MM.1S (cell line): ENCODE measurements around the gene RIN2.
"Not testable (repeated sequence)": the region's sequence is repeated elsewhere in the genome, so short reads cannot be mapped to it uniquely, and the experiment has no call there.

ENCODE experiments used
- DNase-seq: peaks from one replicate; pipeline ENCODE4 v3.0.0-alpha.2; 2015
- H2AFZ ChIP-seq: fragments of 300-600 bp; sonication (generic); 2 replicates; pipeline ENCODE4 v1.6.0; 2016; ENCODE audit warnings: antibody characterized with exemption, low read length
- H3F3A ChIP-seq: fragments of 300-600 bp; sonication (generic); 2 replicates; pipeline ENCODE4 v1.6.1; 2016; ENCODE audit warnings: mild to moderate bottlenecking, antibody characterized with exemption, low read length, moderate library complexity, mixed read lengths; ENCODE audit not compliant: insufficient read depth
- H3K27ac ChIP-seq: fragments of 300-600 bp; sonication (generic); 2 replicates; pipeline ENCODE4 v1.5.1; 2016; ENCODE audit warnings: mild to moderate bottlenecking, low read length
- H3K27me3 ChIP-seq: fragments of 300-600 bp; sonication (generic); replicated peaks from 2 replicates; pipeline ENCODE4 v1.6.0; 2016; ENCODE audit warnings: low read length; ENCODE audit not compliant: insufficient read depth
- H3K36me3 ChIP-seq: fragments of 300-600 bp; sonication (generic); replicated peaks from 2 replicates; pipeline ENCODE4 v1.6.1; 2016; ENCODE audit warnings: mild to moderate bottlenecking, low read length, mixed read lengths; ENCODE audit not compliant: insufficient read depth
- H3K4me1 ChIP-seq: fragments of 300-600 bp; sonication (generic); 2 replicates; pipeline ENCODE4 v1.6.1; 2016; ENCODE audit warnings: low read length, mixed read lengths
- H3K4me2 ChIP-seq: fragments of 300-600 bp; sonication (generic); 2 replicates; pipeline ENCODE4 v1.6.0; 2016; ENCODE audit warnings: low read depth, low read length
- H3K4me3 ChIP-seq: fragments of 300-600 bp; sonication (generic); 2 replicates; pipeline ENCODE4 v1.5.1; 2016; ENCODE audit warnings: low read length, mixed read lengths
- H3K79me2 ChIP-seq: fragments of 300-600 bp; sonication (generic); 2 replicates; pipeline ENCODE4 v1.6.1; 2016; ENCODE audit warnings: mixed run types, low read length, mixed read lengths
- H3K9ac ChIP-seq: fragments of 300-600 bp; sonication (generic); 2 replicates; pipeline ENCODE4 v1.6.1; 2016; ENCODE audit warnings: low read length, mixed read lengths
- H3K9me2 ChIP-seq: fragments of 300-600 bp; sonication (generic); replicated peaks from 2 replicates; pipeline ENCODE4 v1.6.1; 2016; ENCODE audit warnings: mild to moderate bottlenecking, low read length, mixed read lengths; ENCODE audit not compliant: insufficient read depth
- H3K9me3 ChIP-seq: fragments of 300-600 bp; sonication (generic); replicated peaks from 2 replicates; pipeline ENCODE4 v1.6.1; 2016; ENCODE audit warnings: mild to moderate bottlenecking, low read length, mixed read lengths; ENCODE audit not compliant: insufficient read depth
- H4K20me1 ChIP-seq: fragments of 300-600 bp; sonication (generic); 2 replicates; pipeline ENCODE4 v1.6.1; 2016; ENCODE audit warnings: mild to moderate bottlenecking, low read length, moderate library complexity, mixed read lengths; ENCODE audit not compliant: insufficient read depth
- EZH2 ChIP-seq: fragments of 300-600 bp; sonication (generic); optimal IDR thresholded peaks from 2 replicates; pipeline ENCODE3; 2017; ENCODE audit warnings: low read depth, mild to moderate bottlenecking, antibody characterized with exemption, low read length, mixed read lengths
- EZH2phosphoT487 ChIP-seq: fragments of 300-600 bp; sonication (generic); IDR thresholded peaks from 2 replicates; pipeline ENCODE4 v1.6.1; 2018; ENCODE audit warnings: antibody characterized with exemption, low read length
- TF ChIP-seq, protein P1 (sequence below): fragments of 300-600 bp; sonication (generic); IDR thresholded peaks from 2 replicates; pipeline ENCODE4 v1.5.1; 2016; ENCODE audit warnings: antibody characterized with exemption, low read length, mixed read lengths

RIN2 gene

GRCh38 chr20:19802492-19803158 is 44.6 kb downstream of the RIN2 start:
- Histone ChIP-seq H3K9me3 (no peaks in the 10 kb centered on the region), H3K9ac (no peak overlapping the region), H3K4me2 (peak overlapping the region; percentile 35; the same call in 1 of the 2 replicates), H3K27ac (no peak overlapping the region), H2AFZ (peak overlapping the region; percentile 41), H3F3A (0 out of 2 replicates have a peak, but pooled peaks cover 4% of the 10 kb centered on the region), H3K27me3 (no peaks in the 10 kb centered on the region), H3K36me3 (no peaks in the 10 kb centered on the region), H3K4me1 (peaks cover 5% of the 10 kb centered on the region; the same call in 1 of the 2 replicates), H4K20me1 (no peaks in the 10 kb centered on the region), H3K79me2 (no peaks in the 10 kb centered on the region), H3K9me2 (no peaks in the 10 kb centered on the region), H3K4me3 (no peak overlapping the region; the same call in 1 of the 2 replicates)
- peak; percentile 72 for DNase-seq
- TF ChIP-seq, protein P1, sequence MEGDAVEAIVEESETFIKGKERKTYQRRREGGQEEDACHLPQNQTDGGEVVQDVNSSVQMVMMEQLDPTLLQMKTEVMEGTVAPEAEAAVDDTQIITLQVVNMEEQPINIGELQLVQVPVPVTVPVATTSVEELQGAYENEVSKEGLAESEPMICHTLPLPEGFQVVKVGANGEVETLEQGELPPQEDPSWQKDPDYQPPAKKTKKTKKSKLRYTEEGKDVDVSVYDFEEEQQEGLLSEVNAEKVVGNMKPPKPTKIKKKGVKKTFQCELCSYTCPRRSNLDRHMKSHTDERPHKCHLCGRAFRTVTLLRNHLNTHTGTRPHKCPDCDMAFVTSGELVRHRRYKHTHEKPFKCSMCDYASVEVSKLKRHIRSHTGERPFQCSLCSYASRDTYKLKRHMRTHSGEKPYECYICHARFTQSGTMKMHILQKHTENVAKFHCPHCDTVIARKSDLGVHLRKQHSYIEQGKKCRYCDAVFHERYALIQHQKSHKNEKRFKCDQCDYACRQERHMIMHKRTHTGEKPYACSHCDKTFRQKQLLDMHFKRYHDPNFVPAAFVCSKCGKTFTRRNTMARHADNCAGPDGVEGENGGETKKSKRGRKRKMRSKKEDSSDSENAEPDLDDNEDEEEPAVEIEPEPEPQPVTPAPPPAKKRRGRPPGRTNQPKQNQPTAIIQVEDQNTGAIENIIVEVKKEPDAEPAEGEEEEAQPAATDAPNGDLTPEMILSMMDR = peak; percentile 86
- TF ChIP-seq EZH2 (no peak), EZH2phosphoT487 (no peak)

DNA sequence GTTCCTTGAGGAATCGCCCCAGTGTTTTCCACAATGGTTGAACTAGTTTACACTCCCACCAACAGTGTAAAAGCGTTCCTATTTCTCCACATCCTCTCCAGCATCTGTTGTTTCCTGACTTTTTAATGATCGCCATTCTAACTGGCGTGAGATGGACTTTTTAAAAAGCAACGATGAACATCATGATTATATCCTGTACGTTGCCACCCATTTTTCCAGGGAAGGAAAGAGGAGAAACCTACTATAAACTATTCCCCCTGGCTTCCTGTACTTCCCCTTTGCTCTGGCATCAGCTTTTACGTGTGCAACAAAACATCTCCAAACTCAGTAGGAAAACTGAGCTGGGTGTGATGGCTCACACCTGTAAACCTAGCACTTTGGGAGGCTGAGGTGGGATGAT is 48.2 kb downstream of the RIN2 start:
- H3F3A ChIP-seq, H3K9me3 ChIP-seq, H3K36me3 ChIP-seq, H3K9ac ChIP-seq, H3K4me2 ChIP-seq, H3K79me2 ChIP-seq, DNase-seq, H2AFZ ChIP-seq, H3K4me1 ChIP-seq, H4K20me1 ChIP-seq, H3K27ac ChIP-seq, H3K9me2 ChIP-seq, H3K27me3 ChIP-seq, H3K4me3 ChIP-seq: not testable (repeated sequence)

- H3K27me3 ChIP-seq = no peaks in the 10 kb centered on the region
- H3K9me2 ChIP-seq = no peaks in the 10 kb centered on the region
- no peaks in the 10 kb centered on the region for H3K79me2 ChIP-seq
- H3K4me2 ChIP-seq = no peak overlapping the region
- H3F3A ChIP-seq = 0 out of 2 replicates have a peak, but pooled peaks cover 4% of the 10 kb centered on the region
- H3K27ac ChIP-seq = no peak overlapping the region
- H3K9me3 ChIP-seq = no peaks in the 10 kb centered on the region
- no peak overlapping the region for H2AFZ ChIP-seq
- no peak overlapping the region for H3K4me3 ChIP-seq
- DNase-seq = no peak
- peaks cover 5% of the 10 kb centered on the region for H3K4me1 ChIP-seq
- TF ChIP-seq EZH2phosphoT487 (no peak), EZH2 (no peak)
- TF ChIP-seq, protein P1 = no peak
- H3K9ac ChIP-seq = no peak overlapping the region
- no peaks in the 10 kb centered on the region for H4K20me1 ChIP-seq
- no peaks in the 10 kb centered on the region for H3K36me3 ChIP-seq
These were observed 48.7 kb downstream of the RIN2 start for GRCh38 chr20:19806806-19807190.

GRCh38 chr20:19807191-19807945 is 49.3 kb downstream of the RIN2 start:
- DNase-seq = no peak
- peaks cover 5% of the 10 kb centered on the region; the same call in 1 of the 2 replicates for H3F3A ChIP-seq
- H3K4me1 ChIP-seq = peaks cover 9% of the 10 kb centered on the region

More at GRCh38 chr20:19807191-19807945, 49.3 kb downstream of the RIN2 start:
- Histone ChIP-seq H3K9me3 (no peaks in the 10 kb centered on the region), H3K4me2 (no peak overlapping the region), H4K20me1 (no peaks in the 10 kb centered on the region), H3K9me2 (no peaks in the 10 kb centered on the region), H2AFZ (no peak overlapping the region), H3K79me2 (no peaks in the 10 kb centered on the region), H3K27ac (no peak overlapping the region), H3K36me3 (no peaks in the 10 kb centered on the region), H3K27me3 (no peaks in the 10 kb centered on the region), H3K4me3 (no peak overlapping the region), H3K9ac (no peak overlapping the region)
- TF ChIP-seq, protein P1 = no peak
- TF ChIP-seq EZH2phosphoT487 = no peak
- no peak for TF ChIP-seq EZH2
